ENCODE measurements around the gene LCE3C.
"Not testable (repeated sequence)": the region's sequence is repeated elsewhere in the genome, so short reads cannot be mapped to it uniquely, and the experiment has no call there.

LCE3C gene

GRCh38 chr1:152599934-152600333, at the start of gene LCE3C:
Gene LCE3C, plus strand, starts transcription at chr1:152600234. Its CDS starts 498 bp downstream, at chr1:152600732.
- no peak for DNase-seq (ENCODE audit: low read depth)

DNA sequence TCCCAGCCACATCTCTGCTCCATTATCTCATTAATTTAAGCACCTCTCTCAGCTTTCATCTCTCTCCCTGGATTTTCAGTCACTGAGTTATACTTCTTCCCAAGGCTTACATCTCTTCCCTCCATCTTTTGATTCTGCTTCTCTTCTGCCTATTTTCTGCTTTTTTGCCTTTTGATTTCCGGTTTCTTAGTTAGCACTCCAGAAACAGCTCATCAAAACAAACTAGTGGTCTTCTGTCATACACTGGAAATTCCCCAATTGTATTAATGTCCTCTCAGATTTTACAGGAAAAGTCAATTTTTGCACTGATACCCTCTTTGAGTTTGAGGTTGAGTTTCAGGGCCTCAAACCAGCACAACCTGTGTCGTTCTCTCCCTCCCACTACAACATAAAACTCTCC, 34.9 kb upstream of the LCE3C start:
- no peak for DNase-seq (ENCODE audit: low read depth)

- no peak for DNase-seq (ENCODE audit: low read depth)
Measured at GRCh38 chr1:152565535-152566215, 34.4 kb upstream of the LCE3C start.

GRCh38 chr1:152566681-152567080, 33.4 kb upstream of the LCE3C start, which contains the start of gene LCE3E:
Gene LCE3E, minus strand, starts transcription at chr1:152566780. Its CDS starts 572 bp downstream, at chr1:152566208.
- no peak for DNase-seq (ENCODE audit: low read depth)

DNA sequence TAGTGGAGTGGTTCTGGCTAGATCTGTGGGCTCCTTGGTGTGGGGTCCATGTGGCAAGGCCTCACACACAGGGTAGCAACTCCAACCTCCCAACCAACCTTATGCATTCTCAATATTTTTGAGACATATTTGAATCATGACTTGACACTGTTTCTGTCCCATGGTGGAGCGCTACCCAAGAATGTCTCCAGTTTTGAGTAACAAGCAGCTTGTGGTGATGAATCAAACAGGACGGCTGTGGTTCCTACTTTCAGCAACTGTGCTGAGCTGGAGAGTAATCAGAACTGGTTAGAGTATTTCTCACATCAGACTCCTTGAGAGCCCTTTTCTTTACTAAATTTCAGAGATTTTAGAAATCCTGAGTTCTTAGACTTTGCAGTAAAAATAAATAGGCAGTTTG, 22.9 kb upstream of the LCE3C start:
- DNase-seq (ENCODE audit: low read depth) = no peak

DNA sequence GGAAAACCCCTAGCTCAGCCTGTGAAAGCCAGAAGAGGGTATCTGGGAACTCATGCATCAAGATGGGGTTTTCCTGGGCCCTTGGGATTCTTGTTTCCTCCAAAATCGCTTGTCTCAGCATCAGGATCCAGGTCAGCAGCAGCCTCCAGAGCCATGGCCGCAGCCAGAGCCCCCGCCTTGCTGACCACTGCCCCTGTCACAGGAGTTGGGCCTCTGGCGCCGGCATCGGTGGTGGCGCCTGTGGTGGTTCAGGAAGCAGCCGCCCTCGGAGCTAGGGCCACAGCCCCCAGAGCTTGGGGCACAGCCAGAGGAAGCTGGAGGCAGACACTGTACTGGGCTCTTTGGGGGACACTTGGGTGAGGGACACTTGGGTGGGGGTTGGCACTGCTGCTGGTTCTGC, 20.5 kb upstream of the LCE3C start:
- DNase-seq (ENCODE audit: low read depth) = not testable (repeated sequence)

DNA sequence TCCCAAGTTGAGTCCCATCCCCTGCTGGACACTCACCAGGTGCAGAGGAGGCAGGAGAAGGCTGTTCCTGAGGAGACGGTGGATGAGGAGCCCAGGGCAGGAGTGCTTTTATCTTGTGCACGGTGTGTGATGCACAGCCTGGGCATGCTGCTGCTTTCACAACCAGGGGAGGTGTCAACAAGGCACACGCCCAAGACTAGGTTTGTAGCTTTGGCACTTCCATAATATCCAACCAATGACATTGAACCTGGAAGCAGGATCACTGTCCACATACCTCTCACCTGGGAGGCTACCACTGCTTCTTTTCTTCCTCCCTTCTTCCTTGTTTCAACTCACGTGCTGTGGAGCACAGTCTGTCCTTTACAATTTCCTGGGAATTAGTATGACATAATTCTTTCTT, 19.6 kb upstream of the LCE3C start, which contains the start of gene LCE3D:
TSS of gene LCE3D (minus strand) at position 84 of the 400 bp plus-strand sequence. CDS start 580 bp downstream, outside the sequence.
- no peak for DNase-seq (ENCODE audit: low read depth)

- DNase-seq (ENCODE audit: low read depth) = no peak
Measured at GRCh38 chr1:152582647-152583046, 17.4 kb upstream of the LCE3C start.

DNA sequence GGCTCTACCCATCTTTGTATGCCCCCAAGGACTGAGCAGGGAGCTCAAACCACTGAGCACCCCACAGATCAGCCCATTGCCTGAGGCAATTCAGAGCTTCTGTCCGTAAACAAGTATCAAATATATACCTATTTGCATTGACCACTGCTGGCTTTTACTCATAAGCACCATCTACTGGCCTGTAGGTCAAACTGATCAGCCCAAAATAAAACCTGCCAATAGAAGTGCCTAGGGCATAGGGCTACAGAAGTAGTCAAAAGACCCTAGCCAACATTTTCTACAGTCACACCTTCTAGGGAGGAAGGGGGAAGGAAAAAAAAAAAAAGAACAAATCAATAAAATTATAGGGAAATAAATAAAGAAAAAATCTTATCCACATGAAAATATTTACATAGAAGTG, 14.4 kb upstream of the LCE3C start:
- no peak for DNase-seq (ENCODE audit: low read depth)

- no peak for DNase-seq (ENCODE audit: low read depth)
Measured at GRCh38 chr1:152596986-152597385, 3.0 kb upstream of the LCE3C start.

DNA sequence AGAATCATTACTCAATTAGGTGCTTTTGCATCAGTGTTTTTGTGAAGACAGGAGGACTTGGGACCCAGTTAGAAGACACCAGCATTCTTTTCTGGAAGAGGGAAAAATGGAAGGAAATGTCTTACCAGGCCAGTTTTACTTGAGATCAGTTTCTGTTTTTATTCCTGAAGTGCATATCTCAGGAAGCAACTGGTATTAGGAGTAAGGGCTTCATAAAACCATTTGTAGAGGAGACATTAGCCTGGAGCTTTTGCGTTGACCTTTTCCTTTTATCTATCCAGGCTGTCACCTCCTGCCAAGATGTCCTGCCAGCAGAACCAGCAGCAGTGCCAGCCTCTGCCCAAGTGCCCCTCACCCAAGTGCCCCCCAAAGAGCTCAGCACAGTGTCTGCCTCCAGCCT, 13.5 kb downstream of the LCE3C start, which contains the start of gene LCE3B:
TSS of gene LCE3B (plus strand) at position 301 of the 400 bp plus-strand sequence. CDS start at position 301, 0 bp downstream.
- DNase-seq (ENCODE audit: low read depth) = no peak

GRCh38 chr1:152621993-152622392, 22.0 kb downstream of the LCE3C start:
- no peak for DNase-seq (ENCODE audit: low read depth)

DNA sequence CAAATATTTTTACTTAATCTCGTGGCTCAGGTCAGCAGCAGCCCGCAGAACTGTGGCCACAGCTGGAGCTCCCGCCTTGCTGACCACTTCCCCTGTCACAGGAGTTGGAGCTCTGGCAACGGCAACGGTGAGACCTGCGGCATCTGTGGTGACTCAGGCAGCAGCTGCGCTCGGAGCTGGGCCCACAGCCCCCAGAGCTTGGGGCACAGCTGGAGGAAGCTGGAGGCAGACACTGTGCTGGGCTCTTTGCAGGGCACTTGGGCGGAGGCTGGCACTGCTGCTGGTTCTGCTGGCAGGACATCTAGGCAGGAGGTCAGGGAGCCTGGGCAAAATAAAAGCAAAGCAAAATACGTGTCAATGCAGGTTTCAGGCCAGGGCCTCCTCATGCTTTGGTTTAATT, 22.8 kb downstream of the LCE3C start, which contains the start of gene LCE3A:
TSS of gene LCE3A (minus strand) at position 301 of the 400 bp plus-strand sequence. CDS start at position 301, 0 bp downstream.
- no peak for DNase-seq (ENCODE audit: low read depth)

GRCh38 chr1:152623203-152623844, 23.3 kb downstream of the LCE3C start:
- DNase-seq (ENCODE audit: low read depth) = no peak

DNA sequence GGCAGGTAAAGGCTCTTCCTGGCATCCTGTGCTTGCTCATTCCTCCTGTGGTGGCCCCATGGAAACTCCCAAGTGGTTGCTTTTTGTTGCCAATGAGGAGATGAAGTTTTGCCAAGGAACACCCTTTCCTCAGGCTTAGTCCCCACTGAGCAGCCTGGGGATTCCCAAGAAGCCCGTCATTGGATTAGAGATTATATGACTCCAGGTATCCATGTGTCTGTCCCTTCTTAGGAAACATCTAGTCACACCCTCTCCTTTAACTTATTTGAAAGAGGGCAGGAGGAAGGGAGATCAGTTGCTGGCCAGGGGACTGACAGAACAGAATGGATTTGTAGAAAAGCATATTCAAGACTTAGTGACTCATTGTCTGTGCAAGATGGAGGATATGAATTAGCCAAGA, 26.7 kb downstream of the LCE3C start:
- no peak for DNase-seq (ENCODE audit: low read depth)

GRCh38 chr1:152630596-152630995, 30.6 kb downstream of the LCE3C start:
- DNase-seq (ENCODE audit: low read depth) = no peak

DNA sequence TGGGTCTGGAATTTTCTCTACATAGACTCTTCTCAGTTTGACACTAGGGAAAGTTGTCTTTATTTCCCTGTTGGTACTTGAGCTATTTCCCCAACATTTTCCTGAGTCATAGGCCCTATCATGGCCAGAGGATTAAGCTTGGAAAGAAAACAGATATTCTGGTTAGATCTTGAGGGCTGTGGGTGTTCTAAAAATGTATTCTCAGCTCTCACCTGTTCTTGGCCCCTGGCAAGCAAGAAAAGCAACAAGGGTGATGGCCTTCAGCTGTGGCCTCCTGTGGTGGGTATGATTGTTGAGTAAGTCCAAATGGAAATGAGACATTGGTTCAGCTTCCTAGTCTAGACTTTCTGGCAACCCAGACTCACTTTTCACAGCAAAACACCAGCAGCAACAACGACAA, 40.3 kb downstream of the LCE3C start:
- DNase-seq (ENCODE audit: low read depth) = no peak

DNA sequence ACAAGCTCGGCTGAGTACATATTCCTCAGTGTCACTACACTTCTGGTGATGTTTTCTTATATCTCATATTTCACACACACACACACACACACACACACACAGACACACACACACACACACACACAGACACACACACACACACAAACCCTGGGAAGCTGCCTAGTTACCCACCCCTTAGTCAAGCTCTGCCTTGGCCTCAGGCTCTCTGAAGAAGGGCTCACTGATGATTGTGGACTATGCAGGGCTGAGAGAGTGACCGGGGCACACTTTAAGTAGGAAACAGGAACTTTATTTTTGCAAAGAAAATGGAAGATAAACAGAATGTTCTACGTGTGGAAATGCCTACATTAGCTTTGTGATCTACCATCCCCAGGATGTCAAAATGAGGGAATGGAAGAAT, 43.9 kb downstream of the LCE3C start:
- DNase-seq (ENCODE audit: low read depth) = no peak

GRCh38 chr1:152645146-152645545, 45.1 kb downstream of the LCE3C start:
- no peak for DNase-seq (ENCODE audit: low read depth)

DNA sequence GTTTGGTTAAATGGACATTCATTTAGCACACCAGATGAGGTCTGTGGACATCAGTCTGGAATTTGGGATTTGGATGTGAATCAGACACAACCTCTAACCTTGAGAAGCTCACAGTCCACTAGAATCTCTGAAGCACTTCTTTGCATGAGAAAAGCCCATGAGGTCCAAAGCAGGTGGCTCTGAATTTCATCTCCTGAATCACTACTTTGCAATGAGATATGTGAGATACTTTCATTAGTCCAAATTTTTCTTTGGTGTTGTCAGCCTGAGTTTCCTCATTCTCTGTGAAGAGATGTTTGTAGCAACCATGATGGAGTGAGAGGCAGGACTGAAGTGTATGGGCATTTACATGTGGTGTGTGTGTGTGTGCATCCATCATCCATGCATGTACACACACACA, 46.6 kb downstream of the LCE3C start:
- no peak for DNase-seq (ENCODE audit: low read depth)

Measured in CMK (cell line).